Measurements from ENCODE around the gene STARD7.

The STARD7 gene

GRCh38 chr2:96247896-96248295 lies 39.3 kb upstream of the STARD7 start:
- CTCF ChIA-PET, result no interaction called here
- TF ChIP-seq FOXM1 (IDR thresholded peaks at IDR 0.05; ENCODE audit: borderline replicate concordance) (no peak), NFRKB (IDR thresholded peaks at IDR 0.05) (no peak), SP1 (IDR thresholded peaks at IDR 0.05) (no peak), SUZ12 (IDR thresholded peaks at IDR 0.05) (no peak), ZNF384 (IDR thresholded peaks at IDR 0.05) (no peak), CTBP1 (IDR thresholded peaks at IDR 0.05; ENCODE audit: borderline replicate concordance) (no peak), L3MBTL2 (conservative IDR thresholded peaks at IDR 0.05) (no peak), LEF1 (IDR thresholded peaks at IDR 0.05; ENCODE audit: borderline replicate concordance) (no peak)
- POLR2A ChIA-PET, result interaction anchor here (0.9 kb wide), 1 partner anchor 11 kb away, joined by 3 read pairs; no protein-coding TSS in a partner anchor
- no peak for DNase-seq (ENCODE audit: extremely low spot score)

GRCh38 chr2:96247009-96247408 lies 38.4 kb upstream of the STARD7 start:
- ChIA-PET POLR2A (interaction anchor here (1.0 kb wide), 1 partner anchor 39 kb away, joined by 7 read pairs; the partner anchor contains the start of gene STARD7), CTCF (no interaction called here)
- TF ChIP-seq NFRKB (IDR thresholded peaks at IDR 0.05) (no peak), CTBP1 (IDR thresholded peaks at IDR 0.05; ENCODE audit: borderline replicate concordance) (no peak), FOXM1 (IDR thresholded peaks at IDR 0.05; ENCODE audit: borderline replicate concordance) (no peak), SUZ12 (IDR thresholded peaks at IDR 0.05) (no peak), BHLHE40 (IDR thresholded peaks at IDR 0.05; ENCODE audit: borderline replicate concordance) (no peak), TARDBP (IDR thresholded peaks at IDR 0.05) (no peak), FOXA1 (IDR thresholded peaks at IDR 0.05) (no peak), SP1 (IDR thresholded peaks at IDR 0.05) (no peak), FOXK2 (IDR thresholded peaks at IDR 0.05) (no peak), L3MBTL2 (conservative IDR thresholded peaks at IDR 0.05) (no peak), ARNT (IDR thresholded peaks at IDR 0.05) (no peak), PKNOX1 (IDR thresholded peaks at IDR 0.05) (no peak), ELF4 (IDR thresholded peaks at IDR 0.05) (no peak), ZNF384 (IDR thresholded peaks at IDR 0.05) (no peak)
- no peak for DNase-seq (ENCODE audit: extremely low spot score)

GRCh38 chr2:96245609-96246390 lies 37.2 kb upstream of the STARD7 start:
- no peak for DNase-seq (ENCODE audit: extremely low spot score)
- POLR2A ChIA-PET, result interaction anchor here (0.9 to 1.0 kb wide), 2 partner anchors 15 to 37 kb away, joined by 3 to 7 read pairs; partner anchors contain the start of gene STARD7
- CTCF ChIA-PET, result no interaction called here
- TF ChIP-seq BHLHE40 (IDR thresholded peaks at IDR 0.05; ENCODE audit: borderline replicate concordance), result no peak
- no peak for TF ChIP-seq NFRKB (IDR thresholded peaks at IDR 0.05)
- no peak for TF ChIP-seq ELF4 (IDR thresholded peaks at IDR 0.05)
- TF ChIP-seq TARDBP (IDR thresholded peaks at IDR 0.05), result no peak
- TF ChIP-seq SP1 (IDR thresholded peaks at IDR 0.05), result no peak
- TF ChIP-seq CTBP1 (IDR thresholded peaks at IDR 0.05; ENCODE audit: borderline replicate concordance), result no peak
- no peak for TF ChIP-seq PKNOX1 (IDR thresholded peaks at IDR 0.05)

GRCh38 chr2:96243843-96244242 lies 35.2 kb upstream of the STARD7 start:
- ChIA-PET CTCF (no interaction called here), POLR2A (no interaction called here)
- TF ChIP-seq L3MBTL2 (conservative IDR thresholded peaks at IDR 0.05) (no peak), ZNF384 (IDR thresholded peaks at IDR 0.05) (no peak), CTBP1 (IDR thresholded peaks at IDR 0.05; ENCODE audit: borderline replicate concordance) (no peak), SP1 (IDR thresholded peaks at IDR 0.05) (no peak), ARNT (IDR thresholded peaks at IDR 0.05) (no peak), NFRKB (IDR thresholded peaks at IDR 0.05) (no peak), PKNOX1 (IDR thresholded peaks at IDR 0.05) (no peak), SUZ12 (IDR thresholded peaks at IDR 0.05) (no peak), FOXM1 (IDR thresholded peaks at IDR 0.05; ENCODE audit: borderline replicate concordance) (no peak), LEF1 (IDR thresholded peaks at IDR 0.05; ENCODE audit: borderline replicate concordance) (no peak), FOXA1 (IDR thresholded peaks at IDR 0.05) (no peak), ELF4 (IDR thresholded peaks at IDR 0.05) (no peak)
- DNase-seq (ENCODE audit: extremely low spot score), result no peak

- DNase-seq (ENCODE audit: extremely low spot score), result no peak
- ChIA-PET CTCF (interaction anchor here (0.6 kb wide), 1 partner anchor 466 kb away, joined by 3 read pairs; no protein-coding TSS in a partner anchor), POLR2A (no interaction called here)
- TF ChIP-seq L3MBTL2 (conservative IDR thresholded peaks at IDR 0.05) (no peak), HDGF (IDR thresholded peaks at IDR 0.05; ENCODE audit: borderline replicate concordance) (no peak), ZNF384 (IDR thresholded peaks at IDR 0.05) (no peak), BHLHE40 (IDR thresholded peaks at IDR 0.05; ENCODE audit: borderline replicate concordance) (no peak), CTBP1 (IDR thresholded peaks at IDR 0.05; ENCODE audit: borderline replicate concordance) (no peak), FOXK2 (IDR thresholded peaks at IDR 0.05) (no peak), PKNOX1 (IDR thresholded peaks at IDR 0.05) (no peak), LEF1 (IDR thresholded peaks at IDR 0.05; ENCODE audit: borderline replicate concordance) (no peak)
Observed at GRCh38 chr2:96241900-96242611, 33.4 kb upstream of the STARD7 start.
